Activated CD4-positive, alpha-beta T cell treated with anti-CD3 and anti-CD28 coated beads for 1 hour (primary cell): ENCODE data around the gene KIF18B.
A peak's percentile ranks its signal among the peaks of the same experiment; 100 is the strongest.

Experiments
- DNase-seq: peaks from one replicate; pipeline ENCODE4 v3.0.0-alpha.2; 2020

Gene KIF18B

GRCh38 chr17:44947461-44948314 is at the start of gene KIF18B:
Gene KIF18B (minus strand): TSS chr17:44947773. CDS start chr17:44936344, 11,429 bp downstream.
- DNase-seq: peak; percentile 76

GRCh38 chr17:44996304-44996703 is 48.7 kb upstream of the KIF18B start:
- no peak for DNase-seq

- DNase-seq: no peak
Measured at GRCh38 chr17:44995436-44996001, 47.9 kb upstream of the KIF18B start.

- no peak for DNase-seq
Measured at GRCh38 chr17:44992242-44992939, 44.8 kb upstream of the KIF18B start.

GRCh38 chr17:44990994-44991393 is 43.4 kb upstream of the KIF18B start:
- no peak for DNase-seq

- no peak for DNase-seq
Measured at GRCh38 chr17:44989552-44990138, 42.1 kb upstream of the KIF18B start.

GRCh38 chr17:44988044-44988942 is 40.7 kb upstream of the KIF18B start:
- DNase-seq: no peak

GRCh38 chr17:44983563-44983962 is 36.0 kb upstream of the KIF18B start:
- no peak for DNase-seq

GRCh38 chr17:44982113-44982702 is 34.6 kb upstream of the KIF18B start:
- DNase-seq: no peak

GRCh38 chr17:44981221-44981968 is 33.8 kb upstream of the KIF18B start:
- no peak for DNase-seq

- DNase-seq: no peak
Measured at GRCh38 chr17:44979426-44979995, 31.9 kb upstream of the KIF18B start.

GRCh38 chr17:44978807-44979206 is 31.2 kb upstream of the KIF18B start:
- DNase-seq: no peak

- DNase-seq: no peak
Measured at GRCh38 chr17:44977814-44978550, 30.4 kb upstream of the KIF18B start.

GRCh38 chr17:44977065-44977464 is 29.5 kb upstream of the KIF18B start:
- DNase-seq: no peak

- DNase-seq: no peak
Measured at GRCh38 chr17:44976206-44976605, 28.6 kb upstream of the KIF18B start.

GRCh38 chr17:44972953-44973352 is 25.4 kb upstream of the KIF18B start:
- DNase-seq: no peak

- no peak for DNase-seq
Measured at GRCh38 chr17:44971776-44972483, 24.4 kb upstream of the KIF18B start.

GRCh38 chr17:44970136-44970741 is 22.7 kb upstream of the KIF18B start:
- no peak for DNase-seq
